Uterus (tissue), 4 donors: Measurements from ENCODE around the gene IER2. TPM values are rescaled to one million over a fixed set of nuclear protein-coding genes. Genes with fewer than 3 reads are reported as not detected.
A peak's percentile ranks its signal among the peaks of the same experiment; 100 is the strongest.

ENCODE experiments used
- DNase-seq, 2 donors: peaks; one replicate each; pipeline ENCODE4 v3.0.0-alpha.2; 2019 to 2020
- H3K27ac ChIP-seq, 2 donors: fragments of 200-600 bp; sonication (generic); 1 replicate in 1 of 2; 2 replicates in 1 of 2; pipeline ENCODE4 v1.5.1; 2016 to 2018
- H3K27me3 ChIP-seq, 2 donors: fragments of 200-600 bp; sonication (generic); one replicate each; pipeline ENCODE4 v1.5.1; 2018 to 2019; ENCODE audit warnings: control low read depth in 1 of 2
- H3K36me3 ChIP-seq, 2 donors: fragments of 200-600 bp; sonication (generic); one replicate each; pipeline ENCODE4 v1.5.1; 2019; ENCODE audit warnings: control low read depth in 1 of 2
- H3K4me1 ChIP-seq, 2 donors: fragments of 200-600 bp; sonication (generic); one replicate each; pipeline ENCODE4 v1.5.1; 2018 to 2019; ENCODE audit warnings: control low read depth in 1 of 2
- H3K4me3 ChIP-seq, 2 donors: fragments of 200-600 bp; sonication (generic); 1 replicate in 1 of 2; 2 replicates in 1 of 2; pipeline ENCODE4 v1.5.1; 2018 to 2019; ENCODE audit warnings: mild to moderate bottlenecking in 1 of 2
- H3K9me3 ChIP-seq, 2 donors: fragments of 200-600 bp; sonication (generic); one replicate each; pipeline ENCODE4 v1.5.1; 2019; ENCODE audit warnings: control low read depth in 1 of 2
- POLR2A ChIP-seq, 2 donors: fragments of 450-650 bp; IDR thresholded peaks; one replicate each; pipeline ENCODE4 v1.6.1; 2016; ENCODE audit warnings: antibody characterized with exemption in 2 of 2, mild to moderate bottlenecking in 1 of 2, moderate library complexity in 1 of 2
- intact Hi-C: fragments of 100-400 bp; cut with DNase I; formaldehyde crosslinking; loops from one replicate; pipeline ENCODE4 v1.15.1; 2023; ENCODE audit warnings: low total_unique reads
- total RNA-seq, 4 donors: library from RNA; depleted of rRNA in 3 of 4; stranded (reverse); fragments of >200 nt in 3 of 4; gene quantifications; one replicate each; pipeline versions ENCODE4 v1.1.0 to v1.2.4, GENCODE V29; 2014 to 2023
- TF ChIP-seq, protein P1 (sequence below), 4 experiments: fragments of 200-600 bp in 2 of 4; fragments of 450-650 bp in 2 of 4; sonication (generic) in 2 of 4; IDR thresholded peaks; one replicate each; pipeline ENCODE4 v1.5.1; 2016 to 2019; ENCODE audit warnings: antibody characterized with exemption in 4 of 4, mild to moderate bottlenecking in 2 of 4, moderate library complexity in 1 of 4
- donor health status: DM: yes; HTN: yes; CAD: no.

IER2 gene
- total RNA-seq, 4 donors from 2014 or later: 15.1 to 108 (median 66.7) TPM

DNA sequence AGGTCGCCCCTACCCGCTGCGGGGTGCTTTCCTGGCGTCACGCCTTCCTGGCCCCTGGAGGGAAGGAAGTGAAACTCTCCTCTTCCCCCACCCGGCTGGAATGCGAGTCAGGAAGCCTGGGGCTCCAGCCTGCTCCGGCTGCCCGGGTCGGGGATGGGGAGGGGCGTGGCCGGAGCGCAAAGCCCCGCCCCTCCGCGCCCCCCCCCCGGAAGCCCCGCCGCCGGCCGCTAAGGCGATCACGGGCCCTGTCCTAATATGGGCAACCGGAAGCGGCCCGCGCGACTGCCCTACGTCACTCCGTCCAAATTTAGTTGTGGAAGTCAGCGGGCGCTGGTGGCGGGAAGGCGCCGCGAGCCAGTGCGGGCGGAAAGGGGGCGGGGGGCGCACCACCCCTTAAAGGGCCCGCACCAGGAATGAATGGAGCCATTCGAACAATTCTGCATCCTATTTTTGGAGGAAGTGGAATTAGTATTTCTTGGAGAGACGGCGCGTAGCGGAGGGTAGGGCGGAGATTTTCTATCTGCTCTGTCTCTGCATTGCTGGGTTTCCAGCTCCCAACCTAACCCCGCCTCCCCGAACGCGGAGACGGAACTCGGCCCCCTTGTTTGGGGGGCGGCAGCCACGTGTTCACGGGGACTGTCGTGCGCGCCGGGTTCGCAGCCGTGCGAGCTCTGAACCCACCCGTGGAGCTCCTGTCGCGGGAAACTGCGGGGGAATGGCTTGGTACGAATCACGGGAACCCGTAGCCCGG lies 1.6 kb downstream of the IER2 start:
- peak; percentile 95 to 98 for TF ChIP-seq POLR2A (IDR thresholded peaks at IDR 0.05)
- TF ChIP-seq, protein P1, sequence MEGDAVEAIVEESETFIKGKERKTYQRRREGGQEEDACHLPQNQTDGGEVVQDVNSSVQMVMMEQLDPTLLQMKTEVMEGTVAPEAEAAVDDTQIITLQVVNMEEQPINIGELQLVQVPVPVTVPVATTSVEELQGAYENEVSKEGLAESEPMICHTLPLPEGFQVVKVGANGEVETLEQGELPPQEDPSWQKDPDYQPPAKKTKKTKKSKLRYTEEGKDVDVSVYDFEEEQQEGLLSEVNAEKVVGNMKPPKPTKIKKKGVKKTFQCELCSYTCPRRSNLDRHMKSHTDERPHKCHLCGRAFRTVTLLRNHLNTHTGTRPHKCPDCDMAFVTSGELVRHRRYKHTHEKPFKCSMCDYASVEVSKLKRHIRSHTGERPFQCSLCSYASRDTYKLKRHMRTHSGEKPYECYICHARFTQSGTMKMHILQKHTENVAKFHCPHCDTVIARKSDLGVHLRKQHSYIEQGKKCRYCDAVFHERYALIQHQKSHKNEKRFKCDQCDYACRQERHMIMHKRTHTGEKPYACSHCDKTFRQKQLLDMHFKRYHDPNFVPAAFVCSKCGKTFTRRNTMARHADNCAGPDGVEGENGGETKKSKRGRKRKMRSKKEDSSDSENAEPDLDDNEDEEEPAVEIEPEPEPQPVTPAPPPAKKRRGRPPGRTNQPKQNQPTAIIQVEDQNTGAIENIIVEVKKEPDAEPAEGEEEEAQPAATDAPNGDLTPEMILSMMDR (IDR thresholded peaks at IDR 0.05): peak; percentile 5 to 42 (median 24)
- Histone ChIP-seq H3K36me3 (no peaks in the 10 kb centered on the region), H3K27me3 (no peaks in the 10 kb centered on the region), H3K9me3 (no peaks in the 10 kb centered on the region), H3K27ac (peak overlapping the region; percentile 94 to 98), H3K4me3 (peak overlapping the region; percentile 81 to 84), H3K4me1 (peaks cover 0 to 7% of the 10 kb centered on the region in 2 donors)
- intact Hi-C loops: no loop called here
- peak; percentile 98 for DNase-seq

DNA sequence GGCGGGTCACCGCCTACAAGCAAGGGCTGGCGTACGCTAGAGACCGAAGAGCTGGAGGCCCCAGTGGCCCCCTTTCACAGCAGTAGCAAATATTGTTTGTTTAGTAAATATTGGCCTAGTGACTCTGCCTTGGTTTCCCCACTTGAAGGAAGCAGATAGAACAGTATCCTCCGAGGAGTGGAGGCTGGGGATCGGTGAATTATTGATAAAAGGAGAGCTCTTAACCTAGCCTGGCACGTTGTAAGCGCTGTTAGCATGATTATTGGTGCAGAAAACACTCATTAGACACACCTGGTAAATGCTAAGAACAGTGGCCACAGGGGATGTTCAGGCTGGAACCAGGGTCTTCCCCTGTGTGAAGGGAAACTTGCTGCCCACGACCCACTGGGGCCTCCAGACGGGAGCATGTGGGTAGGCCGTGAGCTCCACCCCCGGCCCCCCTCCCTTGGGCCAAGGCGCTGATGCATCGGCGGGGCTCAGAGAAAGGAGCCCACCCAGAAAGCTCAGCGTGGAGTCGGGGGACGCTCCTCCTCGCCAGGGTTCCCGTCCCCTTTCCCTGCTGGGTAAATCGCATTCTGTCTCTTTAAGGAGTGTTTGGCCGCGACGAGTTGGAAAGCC lies 2.3 kb downstream of the IER2 start:
- DNase-seq: no peak
- TF ChIP-seq POLR2A (IDR thresholded peaks at IDR 0.05): no peak
- TF ChIP-seq, protein P1 (IDR thresholded peaks at IDR 0.05): no peak
- peak overlapping the region; percentile 79 to 81 for H3K4me3 ChIP-seq
- peak overlapping the region; percentile 94 to 98 for H3K27ac ChIP-seq
- peaks cover 0 to 7% of the 10 kb centered on the region in 2 donors for H3K4me1 ChIP-seq
- intact Hi-C loops: no loop called here
- H3K27me3 ChIP-seq: no peaks in the 10 kb centered on the region
- no peaks in the 10 kb centered on the region for H3K36me3 ChIP-seq
- H3K9me3 ChIP-seq: no peaks in the 10 kb centered on the region

DNA sequence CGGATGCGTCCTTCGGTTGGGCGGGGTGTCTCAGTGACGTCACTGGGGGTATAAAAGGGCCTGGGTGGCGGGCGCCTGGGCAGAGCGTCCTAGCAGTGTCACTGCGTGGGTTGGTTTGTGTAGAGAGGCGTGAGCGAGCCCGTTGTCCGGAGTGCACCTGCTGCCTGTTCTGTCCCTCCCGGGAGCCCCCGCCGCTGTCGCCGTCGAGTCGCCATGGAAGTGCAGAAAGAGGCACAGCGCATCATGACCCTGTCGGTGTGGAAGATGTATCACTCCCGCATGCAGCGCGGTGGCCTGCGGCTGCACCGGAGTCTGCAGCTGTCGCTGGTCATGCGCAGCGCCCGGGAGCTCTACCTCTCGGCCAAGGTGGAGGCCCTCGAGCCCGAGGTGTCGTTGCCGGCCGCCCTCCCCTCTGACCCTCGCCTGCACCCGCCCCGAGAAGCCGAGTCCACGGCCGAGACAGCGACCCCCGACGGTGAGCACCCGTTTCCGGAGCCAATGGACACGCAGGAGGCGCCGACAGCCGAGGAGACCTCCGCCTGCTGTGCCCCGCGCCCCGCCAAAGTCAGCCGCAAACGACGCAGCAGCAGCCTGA lies 2.9 kb downstream of the IER2 start:
- intact Hi-C loops: no loop called here
- peak overlapping the region; percentile 79 to 81 for H3K4me3 ChIP-seq
- H3K36me3 ChIP-seq: no peaks in the 10 kb centered on the region
- peaks cover 0 to 7% of the 10 kb centered on the region in 2 donors for H3K4me1 ChIP-seq
- H3K27ac ChIP-seq: peak overlapping the region; percentile 94 to 98
- no peaks in the 10 kb centered on the region for H3K27me3 ChIP-seq
- peak; percentile 99 to 100 for TF ChIP-seq POLR2A (IDR thresholded peaks at IDR 0.05)
- TF ChIP-seq, protein P1 (IDR thresholded peaks at IDR 0.05): peak in 2 of 4 experiments; percentile 15 to 43
- DNase-seq: peak; percentile 97 to 98
- H3K9me3 ChIP-seq: no peaks in the 10 kb centered on the region

DNA sequence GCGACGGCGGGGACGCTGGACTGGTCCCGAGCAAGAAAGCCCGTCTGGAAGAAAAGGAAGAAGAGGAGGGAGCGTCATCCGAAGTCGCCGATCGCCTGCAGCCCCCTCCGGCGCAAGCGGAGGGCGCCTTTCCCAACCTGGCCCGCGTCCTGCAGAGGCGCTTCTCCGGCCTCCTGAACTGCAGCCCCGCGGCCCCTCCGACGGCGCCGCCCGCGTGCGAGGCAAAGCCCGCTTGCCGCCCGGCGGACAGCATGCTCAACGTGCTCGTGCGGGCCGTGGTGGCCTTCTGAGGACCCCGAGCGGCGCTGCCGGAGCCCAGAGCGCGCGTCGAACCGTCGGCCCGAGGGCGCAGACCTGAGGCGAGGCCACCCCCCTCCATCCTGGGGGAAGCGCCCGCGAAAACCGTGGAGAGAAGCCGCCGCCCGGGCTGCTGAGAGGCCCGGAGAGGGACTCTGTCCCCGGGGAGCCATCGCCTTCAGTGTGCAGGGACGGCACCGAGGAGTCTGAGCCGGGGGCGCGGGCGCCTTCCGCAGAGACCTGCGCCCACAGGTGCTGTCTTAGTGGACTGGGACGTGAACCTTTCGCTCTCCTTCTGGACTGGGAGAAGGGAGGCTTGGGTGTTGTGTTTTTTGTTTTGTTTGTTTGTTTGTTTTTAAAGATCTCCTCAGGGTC lies 3.5 kb downstream of the IER2 start:
- H3K27me3 ChIP-seq: no peaks in the 10 kb centered on the region
- DNase-seq: peak; percentile 40 to 59
- TF ChIP-seq, protein P1 (IDR thresholded peaks at IDR 0.05): peak in 2 of 4 experiments; percentile 2 to 17
- no peak for TF ChIP-seq POLR2A (IDR thresholded peaks at IDR 0.05)
- peak overlapping the region; percentile 94 to 98 for H3K27ac ChIP-seq
- H3K4me1 ChIP-seq: peaks cover 0 to 7% of the 10 kb centered on the region in 2 donors
- H3K9me3 ChIP-seq: no peaks in the 10 kb centered on the region
- H3K4me3 ChIP-seq: peak overlapping the region; percentile 79 to 81
- intact Hi-C loops: no loop called here
- H3K36me3 ChIP-seq: no peaks in the 10 kb centered on the region
